IPS-15b (cell line): ENCODE measurements around the gene CSRP3.
A peak's percentile ranks its signal among the peaks of the same experiment; 100 is the strongest.

Experiments used
- H3K27me3 ChIP-seq: one replicate; pipeline ENCODE4 v1.6.1; 2013; ENCODE audit warnings: low read length; ENCODE audit not compliant: control insufficient read depth, insufficient read depth
- H3K36me3 ChIP-seq: one replicate; pipeline ENCODE4 v1.6.1; 2013; ENCODE audit warnings: low read length; ENCODE audit not compliant: control insufficient read depth, insufficient read depth
- H3K4me1 ChIP-seq: one replicate; pipeline ENCODE4 v1.6.1; 2013; ENCODE audit warnings: mild to moderate bottlenecking, low read length; ENCODE audit not compliant: control insufficient read depth, insufficient read depth
- H3K4me3 ChIP-seq: one replicate; pipeline ENCODE4 v1.5.1; 2013; ENCODE audit warnings: low read depth, low read length
- H3K9ac ChIP-seq: one replicate; pipeline ENCODE4 v1.6.1; 2013; ENCODE audit warnings: low read depth, mild to moderate bottlenecking, low read length
- H3K9me3 ChIP-seq: one replicate; pipeline ENCODE4 v1.6.1; 2013; ENCODE audit warnings: mild to moderate bottlenecking, low read length; ENCODE audit not compliant: control insufficient read depth, insufficient read depth

Gene CSRP3

DNA sequence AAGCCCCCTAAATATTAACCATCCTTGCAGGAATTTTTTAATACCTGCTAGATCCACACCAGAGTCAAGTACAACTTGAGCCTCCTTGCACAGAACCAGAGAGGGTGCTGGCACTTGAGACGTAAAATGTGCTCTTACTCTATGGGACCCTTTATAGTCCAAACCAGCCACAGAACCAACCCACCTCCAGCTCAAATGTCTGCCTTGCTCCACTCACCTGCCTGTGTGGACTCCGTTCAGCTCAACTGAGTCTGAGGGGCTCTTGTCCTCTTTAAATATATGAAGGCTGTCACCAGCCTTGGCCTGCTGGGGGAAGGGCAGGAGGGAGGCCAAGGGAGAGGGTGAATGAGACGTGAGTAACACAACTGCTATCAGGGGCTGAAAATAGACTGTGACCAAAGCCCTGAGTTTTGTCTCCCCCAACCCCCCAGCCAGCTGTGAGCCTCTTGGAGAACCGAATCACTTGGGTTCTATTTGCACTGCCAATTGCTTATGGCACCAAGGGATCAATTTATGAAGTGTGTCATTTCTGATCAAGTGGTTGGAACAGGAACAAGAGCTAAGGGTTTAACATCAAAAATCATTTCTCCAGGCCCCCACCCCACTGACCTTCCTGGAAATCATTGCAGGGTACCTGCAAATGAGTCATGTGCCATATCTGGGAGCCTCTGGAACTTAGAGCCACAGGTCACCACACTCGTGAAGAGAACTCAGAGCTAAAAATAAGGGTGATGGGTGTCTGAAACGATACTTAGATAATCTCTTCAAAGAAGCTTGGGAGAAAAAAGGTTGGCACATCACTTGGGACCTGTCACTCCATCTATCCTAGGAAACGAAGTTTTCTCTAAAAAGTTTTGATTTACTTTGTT lies at the start of gene CSRP3:
Gene CSRP3 (minus strand): TSS at position 247 of the 869 bp plus-strand sequence. CDS start 9,535 bp downstream, outside the sequence.
- Histone ChIP-seq H3K4me1 (no peaks in the 10 kb centered on the region), H3K27me3 (no peaks in the 10 kb centered on the region), H3K9ac (no peak within 1 kb of the TSS), H3K36me3 (no peaks in the 10 kb centered on the region), H3K4me3 (no peak within 1 kb of the TSS), H3K9me3 (no peaks in the 10 kb centered on the region)

DNA sequence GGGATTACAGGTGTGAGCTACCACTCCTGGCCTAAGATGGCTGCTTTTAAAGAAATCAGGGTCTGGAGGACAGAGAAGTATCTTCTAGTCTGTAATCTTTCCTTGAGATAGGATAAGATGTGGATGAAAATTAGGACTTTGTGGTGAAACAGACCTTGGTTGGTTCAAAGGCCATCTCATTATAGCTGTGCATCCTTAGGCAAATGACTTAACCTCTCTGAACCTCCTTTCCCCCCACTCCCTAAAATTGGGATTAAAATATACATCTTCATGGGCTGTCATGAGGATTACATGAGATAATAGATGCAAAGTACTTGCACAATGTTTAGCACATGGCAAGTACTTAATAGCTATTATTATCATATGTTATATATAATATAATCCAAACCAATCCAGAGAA lies 49.8 kb upstream of the CSRP3 start:
- Histone ChIP-seq H3K9me3 (no peaks in the 10 kb centered on the region), H3K27me3 (no peaks in the 10 kb centered on the region), H3K4me3 (no peak overlapping the region), H3K9ac (no peak overlapping the region), H3K36me3 (no peaks in the 10 kb centered on the region), H3K4me1 (no peaks in the 10 kb centered on the region)

DNA sequence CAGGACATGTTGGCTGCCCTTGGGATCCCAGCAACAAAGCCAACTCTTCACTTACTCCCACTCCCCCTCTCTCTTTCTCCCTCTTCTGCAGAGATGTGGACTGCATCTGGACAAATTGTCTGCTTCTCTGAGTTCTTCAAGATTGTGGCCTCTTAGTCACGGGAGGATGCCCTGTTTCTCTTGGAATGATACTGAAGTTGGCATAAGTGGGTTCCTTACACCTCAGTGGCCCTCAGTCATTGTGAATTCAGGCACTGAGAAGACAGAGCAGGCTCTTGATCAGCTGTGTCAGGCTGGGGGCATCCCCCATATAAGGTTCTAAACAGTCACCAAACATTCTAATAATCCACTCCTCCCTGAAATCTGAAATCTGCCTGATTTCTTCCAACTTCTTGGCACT lies 45.0 kb upstream of the CSRP3 start:
- Histone ChIP-seq H3K9ac (no peak overlapping the region), H3K9me3 (no peaks in the 10 kb centered on the region), H3K36me3 (no peaks in the 10 kb centered on the region), H3K27me3 (peaks cover 31% of the 10 kb centered on the region), H3K4me1 (no peaks in the 10 kb centered on the region), H3K4me3 (no peak overlapping the region)

DNA sequence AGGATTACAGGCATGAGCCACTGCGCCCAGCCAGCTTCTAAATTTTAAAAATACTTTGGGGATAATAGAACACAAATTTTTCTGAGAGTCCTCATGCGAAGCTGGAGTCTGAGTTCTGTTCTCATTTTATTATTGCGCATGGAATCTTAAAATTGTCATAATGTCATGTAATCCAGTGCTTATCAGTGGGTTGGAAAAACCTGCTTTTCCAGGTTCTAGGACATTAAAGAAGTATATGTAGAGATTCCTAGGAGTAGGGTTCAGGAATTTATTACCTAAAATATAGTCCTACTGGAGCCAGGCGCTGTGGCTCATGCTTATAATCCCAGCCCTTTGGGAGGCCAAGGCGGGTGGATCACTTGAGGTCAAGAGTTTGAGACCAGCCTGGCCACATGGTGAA lies 43.6 kb upstream of the CSRP3 start:
- Histone ChIP-seq H3K9ac (no peak overlapping the region), H3K4me3 (no peak overlapping the region), H3K9me3 (no peaks in the 10 kb centered on the region), H3K27me3 (peaks cover 31% of the 10 kb centered on the region), H3K4me1 (no peaks in the 10 kb centered on the region), H3K36me3 (no peaks in the 10 kb centered on the region)

DNA sequence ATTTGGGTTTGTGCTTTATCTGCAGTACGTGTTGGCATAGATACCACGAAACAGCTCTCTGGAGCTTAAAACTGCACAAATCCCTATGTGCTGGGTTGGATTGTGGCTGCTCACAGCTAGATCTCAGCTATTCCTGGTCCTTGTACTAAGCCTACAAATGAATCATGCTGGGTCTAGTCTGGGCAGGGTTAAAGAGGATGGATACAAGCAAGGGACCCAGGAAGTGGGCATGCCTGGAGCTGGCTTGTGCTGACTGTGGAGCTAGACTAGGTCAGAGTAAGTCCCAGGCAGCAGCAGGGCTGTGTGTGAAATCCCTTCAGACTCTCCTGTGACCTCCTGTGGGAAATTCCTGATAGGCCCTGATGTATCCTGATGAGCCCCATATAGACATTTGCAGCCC lies 42.8 kb upstream of the CSRP3 start:
- Histone ChIP-seq H3K4me3 (no peak overlapping the region), H3K4me1 (no peaks in the 10 kb centered on the region), H3K9ac (no peak overlapping the region), H3K9me3 (no peaks in the 10 kb centered on the region), H3K27me3 (peaks cover 31% of the 10 kb centered on the region), H3K36me3 (no peaks in the 10 kb centered on the region)

DNA sequence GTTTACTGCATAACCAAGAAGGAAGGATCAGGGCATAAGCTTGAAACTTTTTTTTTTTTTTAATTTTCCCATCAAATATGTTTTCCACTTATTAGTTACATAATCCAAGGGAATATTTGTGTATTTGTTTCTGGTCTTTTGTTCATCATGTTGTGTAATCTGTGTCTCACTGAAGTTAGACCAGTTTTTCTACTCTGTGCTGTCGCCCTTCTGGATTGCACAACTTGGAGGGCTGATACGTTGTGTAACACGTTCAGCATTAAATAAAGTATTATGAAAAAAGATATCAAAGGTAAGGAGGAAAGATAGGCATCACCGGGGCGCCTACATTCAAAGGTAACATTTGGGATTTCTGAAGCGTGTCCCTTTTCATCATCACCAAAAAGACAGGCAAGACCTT lies 42.3 kb upstream of the CSRP3 start:
- Histone ChIP-seq H3K4me1 (no peaks in the 10 kb centered on the region), H3K4me3 (no peak overlapping the region), H3K36me3 (no peaks in the 10 kb centered on the region), H3K27me3 (peaks cover 31% of the 10 kb centered on the region), H3K9me3 (no peaks in the 10 kb centered on the region), H3K9ac (no peak overlapping the region)

DNA sequence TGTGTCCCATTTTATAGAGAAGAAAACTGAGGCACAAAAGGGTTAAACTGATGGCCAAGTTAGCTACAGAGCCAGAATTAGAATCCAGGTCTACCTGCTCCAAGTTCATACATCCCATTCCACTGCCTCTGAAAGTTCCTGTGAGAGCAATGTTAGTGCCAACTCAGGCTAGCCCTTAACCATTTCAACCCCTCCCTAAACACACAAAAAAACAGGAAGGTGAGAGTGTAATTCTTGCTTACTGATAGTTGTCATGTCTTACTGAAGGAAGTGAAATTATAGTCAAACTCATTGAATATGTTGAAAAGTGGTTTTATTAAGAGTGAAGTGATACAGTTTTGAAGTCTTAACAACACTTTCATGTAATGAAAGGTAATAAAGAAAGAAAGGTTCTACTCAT lies 41.8 kb upstream of the CSRP3 start:
- no peak overlapping the region for H3K9ac ChIP-seq
- H3K36me3 ChIP-seq = no peaks in the 10 kb centered on the region
- H3K9me3 ChIP-seq = no peaks in the 10 kb centered on the region
- H3K4me3 ChIP-seq = no peak overlapping the region
- peaks cover 31% of the 10 kb centered on the region for H3K27me3 ChIP-seq
- H3K4me1 ChIP-seq = no peaks in the 10 kb centered on the region

DNA sequence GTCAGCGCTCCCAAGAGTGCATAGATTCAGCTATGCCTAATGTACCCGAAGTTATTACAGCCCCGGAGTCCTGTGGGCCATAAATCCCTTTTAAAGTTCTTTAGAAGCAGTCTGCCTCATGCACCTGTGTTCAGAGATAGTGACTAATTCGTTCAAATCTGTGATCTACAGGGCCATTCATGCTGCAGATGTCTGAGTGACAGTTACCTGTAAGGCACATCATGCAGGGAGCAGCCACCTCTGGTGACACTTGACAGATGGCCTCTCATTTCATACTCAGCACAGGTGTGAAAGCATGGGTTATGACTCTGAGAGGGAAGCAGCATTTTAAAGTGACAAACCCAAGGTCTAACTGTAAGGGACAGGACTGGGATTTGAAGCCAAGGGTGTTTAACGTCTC lies 41.4 kb upstream of the CSRP3 start:
- Histone ChIP-seq H3K4me1 (no peaks in the 10 kb centered on the region), H3K9ac (no peak overlapping the region), H3K4me3 (peak overlapping the region; percentile 85), H3K9me3 (no peaks in the 10 kb centered on the region), H3K27me3 (peaks cover 31% of the 10 kb centered on the region), H3K36me3 (no peaks in the 10 kb centered on the region)

DNA sequence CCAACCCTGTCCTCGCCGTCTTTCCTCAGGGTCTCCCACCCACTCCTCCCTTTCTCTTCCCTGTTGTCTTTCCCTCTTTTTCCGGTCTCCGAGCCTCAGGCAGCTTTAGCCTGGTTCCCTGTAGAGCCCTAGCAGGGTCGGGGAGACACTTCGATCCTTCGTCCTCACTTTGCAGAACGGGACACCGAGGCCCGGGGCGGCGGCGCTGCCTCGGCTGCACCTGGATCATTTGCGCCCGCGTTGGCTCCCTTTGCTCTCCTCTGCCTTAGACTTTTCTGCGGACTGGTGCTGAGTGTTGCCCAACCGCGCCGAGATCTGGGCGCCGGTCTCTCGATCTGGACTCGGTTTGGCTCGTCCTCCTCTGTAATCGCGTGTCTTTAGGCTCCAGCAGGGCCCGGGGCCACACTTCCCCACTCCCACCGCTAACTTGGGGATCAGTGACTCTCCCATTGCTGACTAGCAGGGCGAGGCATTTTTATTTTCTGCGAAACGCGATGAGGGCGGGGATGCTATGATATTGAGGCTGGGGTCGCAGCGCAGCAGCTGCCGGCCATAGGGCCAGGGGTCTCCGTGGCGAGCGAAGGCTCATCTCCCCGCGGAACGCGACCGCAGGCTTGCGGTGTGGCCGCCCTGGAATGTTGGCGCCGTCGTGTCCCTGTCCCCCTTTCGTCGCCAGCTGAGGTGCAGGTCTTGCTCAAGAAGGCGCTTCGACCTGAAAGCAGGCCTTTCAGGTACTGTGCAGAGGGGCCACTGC lies 40.6 kb upstream of the CSRP3 start:
- H3K36me3 ChIP-seq = no peaks in the 10 kb centered on the region
- H3K27me3 ChIP-seq = peaks cover 31% of the 10 kb centered on the region
- peak overlapping the region; percentile 70 for H3K9ac ChIP-seq
- H3K9me3 ChIP-seq = no peaks in the 10 kb centered on the region
- no peaks in the 10 kb centered on the region for H3K4me1 ChIP-seq
- H3K4me3 ChIP-seq = peak overlapping the region; percentile 85

DNA sequence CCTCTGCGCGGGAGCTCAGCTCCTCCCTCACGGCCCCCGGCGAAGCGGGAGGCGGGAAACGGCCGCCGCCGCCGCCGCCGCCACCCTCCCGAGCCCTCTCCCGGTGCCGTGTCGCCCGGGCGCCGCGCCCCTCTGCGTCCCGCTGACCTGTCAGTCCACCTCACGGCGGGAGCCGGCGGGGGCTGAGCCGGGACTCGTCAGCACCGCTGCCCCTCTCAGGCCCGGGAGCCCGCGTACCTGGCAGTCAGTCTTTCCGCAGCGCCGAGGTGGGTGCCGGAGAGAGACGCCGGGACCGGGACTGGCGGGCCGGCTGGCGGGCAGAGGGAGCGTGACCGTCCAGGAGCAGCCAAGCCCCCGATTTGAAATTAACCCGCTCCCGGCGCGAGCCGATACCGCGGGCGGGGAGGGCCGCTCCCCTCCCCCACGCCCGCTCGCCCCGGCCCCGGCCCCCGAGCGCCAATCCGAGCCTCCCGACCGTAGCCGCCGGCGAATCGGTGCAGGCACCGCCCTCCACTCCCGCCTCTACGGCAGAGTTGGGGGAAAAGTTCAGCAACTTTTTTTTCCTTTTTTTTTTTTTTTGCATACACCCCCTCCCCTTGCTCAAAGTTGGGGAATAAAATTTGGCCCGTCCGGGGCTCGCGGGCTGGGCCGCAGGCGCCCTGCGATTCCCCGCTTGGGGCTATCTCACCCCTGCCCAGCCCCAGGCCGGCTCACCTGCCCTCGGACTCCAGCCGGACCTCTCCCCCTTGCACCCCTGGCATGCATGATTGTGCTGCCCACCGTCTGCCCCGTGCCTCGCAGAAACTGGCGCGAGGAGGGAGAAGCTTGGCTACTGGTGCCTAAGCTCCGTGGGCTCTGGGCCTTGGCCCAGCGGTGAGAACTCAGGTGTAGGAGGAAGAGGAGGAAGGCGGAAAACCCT lies 39.7 kb upstream of the CSRP3 start:
- no peaks in the 10 kb centered on the region for H3K36me3 ChIP-seq
- H3K27me3 ChIP-seq = peaks cover 31% of the 10 kb centered on the region
- H3K4me1 ChIP-seq = no peaks in the 10 kb centered on the region
- no peaks in the 10 kb centered on the region for H3K9me3 ChIP-seq
- peak overlapping the region; percentile 70 for H3K9ac ChIP-seq
- H3K4me3 ChIP-seq = peak overlapping the region; percentile 85

DNA sequence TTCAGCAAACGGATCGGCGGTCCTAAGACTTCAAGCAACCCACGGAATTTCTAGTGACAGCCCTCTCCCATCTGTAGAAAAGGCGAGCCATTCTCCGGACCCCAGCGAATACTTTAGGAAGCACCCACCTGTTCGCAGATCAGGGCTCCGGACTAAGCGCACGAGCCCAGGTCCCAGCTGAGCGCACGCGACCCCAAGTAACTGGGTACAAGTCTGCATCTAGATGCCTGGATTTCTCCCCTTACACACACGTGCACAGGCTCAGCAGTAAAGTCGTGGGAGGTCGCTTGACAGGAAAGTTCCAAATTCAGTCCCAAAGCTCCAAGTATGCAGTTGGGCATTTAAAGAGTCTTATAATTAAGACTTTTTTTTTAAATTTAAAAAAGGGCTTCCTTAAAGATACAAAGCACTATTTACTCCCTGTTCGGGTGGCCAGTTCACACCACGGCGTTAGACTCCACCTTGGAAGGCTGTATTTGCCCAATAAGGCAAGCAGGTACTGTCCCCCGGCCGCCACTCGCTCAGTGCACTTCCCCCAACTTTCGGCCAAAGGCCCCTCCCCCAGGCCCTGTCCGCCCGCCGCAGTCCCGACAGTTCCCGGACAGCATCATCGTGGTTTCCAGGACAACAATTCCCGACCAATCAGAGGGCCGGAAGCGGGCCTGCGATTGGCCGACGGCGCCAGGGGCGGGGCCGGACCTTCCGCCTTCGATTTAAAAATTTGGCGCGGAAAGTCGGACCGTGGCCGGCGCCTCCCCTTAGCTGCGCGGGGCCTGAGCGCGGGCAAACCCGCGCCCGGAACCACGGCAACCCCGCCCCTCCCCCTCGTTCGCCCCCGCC lies 38.9 kb upstream of the CSRP3 start, which contains the start of gene E2F8:
Gene E2F8 (minus strand): TSS at position 526 of the 840 bp plus-strand sequence. CDS start 824 bp downstream, outside the sequence.
- Histone ChIP-seq H3K9ac (peak within 1 kb of the TSS; percentile 32), H3K36me3 (no peaks in the 10 kb centered on the region), H3K27me3 (peaks cover 31% of the 10 kb centered on the region), H3K4me1 (no peaks in the 10 kb centered on the region), H3K4me3 (peak within 1 kb of the TSS; percentile 85), H3K9me3 (no peaks in the 10 kb centered on the region)
